ENCODE data around the gene ITGB2.

DNA sequence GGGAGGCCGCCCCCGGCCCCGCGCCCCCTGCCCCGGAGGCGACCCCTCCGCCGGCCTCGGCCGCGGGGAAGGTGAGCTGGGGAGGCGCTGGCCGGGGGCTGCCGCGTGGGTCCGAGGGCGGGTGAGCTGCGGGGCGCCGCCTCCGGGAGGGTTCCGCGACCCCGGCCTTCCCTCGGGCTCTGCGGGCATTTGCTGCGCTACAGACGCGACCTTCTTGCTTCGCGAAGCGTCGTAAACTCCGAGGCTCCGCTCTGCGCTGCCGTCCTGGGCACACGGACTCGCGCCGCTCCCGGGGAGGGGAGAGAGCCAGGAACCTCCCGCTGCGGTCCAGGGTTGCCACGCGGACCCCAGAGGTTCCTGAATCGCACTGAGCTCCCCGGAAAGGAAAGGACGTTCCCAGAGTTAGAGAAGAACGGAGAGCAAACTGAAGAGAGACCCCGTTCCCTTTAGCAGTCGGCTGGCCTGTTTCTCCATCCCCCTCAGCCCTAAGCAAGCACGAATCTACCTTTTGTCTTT lies 19.5 kb upstream of the ITGB2 start:
- TF ChIP-seq, protein P1, sequence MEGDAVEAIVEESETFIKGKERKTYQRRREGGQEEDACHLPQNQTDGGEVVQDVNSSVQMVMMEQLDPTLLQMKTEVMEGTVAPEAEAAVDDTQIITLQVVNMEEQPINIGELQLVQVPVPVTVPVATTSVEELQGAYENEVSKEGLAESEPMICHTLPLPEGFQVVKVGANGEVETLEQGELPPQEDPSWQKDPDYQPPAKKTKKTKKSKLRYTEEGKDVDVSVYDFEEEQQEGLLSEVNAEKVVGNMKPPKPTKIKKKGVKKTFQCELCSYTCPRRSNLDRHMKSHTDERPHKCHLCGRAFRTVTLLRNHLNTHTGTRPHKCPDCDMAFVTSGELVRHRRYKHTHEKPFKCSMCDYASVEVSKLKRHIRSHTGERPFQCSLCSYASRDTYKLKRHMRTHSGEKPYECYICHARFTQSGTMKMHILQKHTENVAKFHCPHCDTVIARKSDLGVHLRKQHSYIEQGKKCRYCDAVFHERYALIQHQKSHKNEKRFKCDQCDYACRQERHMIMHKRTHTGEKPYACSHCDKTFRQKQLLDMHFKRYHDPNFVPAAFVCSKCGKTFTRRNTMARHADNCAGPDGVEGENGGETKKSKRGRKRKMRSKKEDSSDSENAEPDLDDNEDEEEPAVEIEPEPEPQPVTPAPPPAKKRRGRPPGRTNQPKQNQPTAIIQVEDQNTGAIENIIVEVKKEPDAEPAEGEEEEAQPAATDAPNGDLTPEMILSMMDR (IDR thresholded peaks at IDR 0.05): no peak
- no peak for TF ChIP-seq POLR2A (IDR thresholded peaks at IDR 0.05)
- no peak for TF ChIP-seq POLR2AphosphoS5 (IDR thresholded peaks at IDR 0.05)
